HepG2 (cell line): ENCODE data around the gene LYSMD3. TPM values are rescaled to one million over a fixed set of nuclear protein-coding genes. Genes with fewer than 3 reads are reported as not detected.

Source experiments
- HNF4G ChIP-seq, 2 experiments: sonication (generic) in 1 of 2; formaldehyde crosslinking in 1 of 2; IDR thresholded peaks; 2 replicates each; pipeline versions ENCODE4 v1.4.0 to v1.6.1; 2011 to 2020; ENCODE audit warnings: borderline replicate concordance in 2 of 2, low read depth in 2 of 2, mild to moderate bottlenecking in 2 of 2, low read length in 1 of 2, missing genetic modification reagents in 1 of 2, moderate library complexity in 1 of 2
- KLF11 ChIP-seq: IDR thresholded peaks from 2 replicates; pipeline ENCODE4 v1.6.1; 2016; ENCODE audit warnings: missing compliant biosample characterization
- MYC ChIP-seq: sonication (generic); formaldehyde crosslinking; IDR thresholded peaks from 2 replicates; pipeline ENCODE4 v1.9.0; 2021; ENCODE audit warnings: missing genetic modification reagents, borderline replicate concordance
- MYNN ChIP-seq: sonication (generic); formaldehyde crosslinking; IDR thresholded peaks from 2 replicates; pipeline ENCODE4 v1.4.0; 2020; ENCODE audit warnings: mild to moderate bottlenecking, low read depth, missing genetic modification reagents
- NFE2L2 ChIP-seq: fragments of 150-350 bp; IDR thresholded peaks from 2 replicates; pipeline ENCODE4 v1.6.1; 2014; ENCODE audit warnings: low read length
- NFYC ChIP-seq: IDR thresholded peaks from 2 replicates; pipeline ENCODE4 v1.6.1; 2016; ENCODE audit warnings: missing genetic modification reagents, missing compliant biosample characterization
- PAWR ChIP-seq: sonication (generic); formaldehyde crosslinking; IDR thresholded peaks from 2 replicates; pipeline ENCODE4 v1.4.0; 2020; ENCODE audit warnings: missing genetic modification reagents, mild to moderate bottlenecking, borderline replicate concordance
- THAP11 ChIP-seq: IDR thresholded peaks from 2 replicates; pipeline ENCODE4 v1.6.1; 2016; ENCODE audit warnings: missing biosample characterization, missing genetic modification reagents
- ZBTB7B ChIP-seq: sonication (generic); formaldehyde crosslinking; IDR thresholded peaks from 2 replicates; pipeline ENCODE4 v1.4.0; 2020; ENCODE audit warnings: missing genetic modification reagents
- ZFP37 ChIP-seq: sonication (generic); formaldehyde crosslinking; IDR thresholded peaks from 2 replicates; pipeline ENCODE4 v1.4.0; 2020; ENCODE audit warnings: missing genetic modification reagents, borderline replicate concordance
- ZNF367 ChIP-seq: sonication (generic); formaldehyde crosslinking; IDR thresholded peaks from 2 replicates; pipeline ENCODE4 v1.4.0; 2020; ENCODE audit warnings: missing genetic modification reagents, borderline replicate concordance
- ZNF597 ChIP-seq: sonication (generic); formaldehyde crosslinking; IDR thresholded peaks from 2 replicates; pipeline ENCODE4 v1.5.0; 2020; ENCODE audit warnings: missing genetic modification reagents
- ZNF747 ChIP-seq: sonication (generic); formaldehyde crosslinking; IDR thresholded peaks from 2 replicates; pipeline ENCODE4 v1.8.1; 2023; ENCODE audit warnings: missing genetic modification reagents, mild to moderate bottlenecking, borderline replicate concordance
- ZNF841 ChIP-seq: sonication (generic); formaldehyde crosslinking; IDR thresholded peaks from 2 replicates; pipeline ENCODE4 v1.8.1; 2023; ENCODE audit warnings: missing genetic modification reagents, borderline replicate concordance
- ZNF879 ChIP-seq: sonication (generic); formaldehyde crosslinking; IDR thresholded peaks from 2 replicates; pipeline ENCODE4 v1.8.1; 2023; ENCODE audit warnings: missing genetic modification reagents
- ZSCAN20 ChIP-seq: sonication (generic); formaldehyde crosslinking; IDR thresholded peaks from 2 replicates; pipeline ENCODE4 v1.4.0; 2020; ENCODE audit warnings: missing genetic modification reagents, mild to moderate bottlenecking, borderline replicate concordance
- polyA plus RNA-seq, 8 experiments: library from polyadenylated mRNA; depleted of rRNA in 3 of 8; stranded (reverse) in 7 of 8; unstranded in 1 of 8; fragments of >200 nt; fragmentation: Illumina TruSeq in 4 of 8; extraction: Trizol in 4 of 8; gene quantifications; 2 replicates each; pipeline versions ENCODE4 v1.2.1 to v1.2.3, GENCODE V29; 2011 to 2016; ENCODE audit warnings: low read depth in 4 of 8, missing spikeins in 1 of 8, mixed read lengths in 1 of 8; ENCODE audit not compliant: insufficient read depth in 1 of 8
- total RNA-seq, 5 experiments: library from RNA; depleted of rRNA; stranded (reverse); fragments of >200 nt; fragmentation: Illumina TruSeq; extraction: Trizol; gene quantifications; 2 replicates each; pipeline ENCODE4 v1.2.3, GENCODE V29; 2016; ENCODE audit warnings: low read depth in 1 of 5
- TF ChIP-seq, protein P1 (sequence below): IDR thresholded peaks from 2 replicates; pipeline ENCODE4 v1.6.1; 2016; ENCODE audit warnings: low read depth, missing genetic modification reagents, missing compliant biosample characterization
- TF ChIP-seq, protein P2 (sequence below): sonication (generic); formaldehyde crosslinking; IDR thresholded peaks from 2 replicates; pipeline ENCODE4 v1.8.0; 2022; ENCODE audit warnings: mild to moderate bottlenecking, missing genetic modification reagents, borderline replicate concordance
- TF ChIP-seq, protein P3 (sequence below): sonication (generic); formaldehyde crosslinking; IDR thresholded peaks from 2 replicates; pipeline ENCODE4 v1.5.1; 2020; ENCODE audit warnings: mild to moderate bottlenecking, moderate library complexity, missing genetic modification reagents

Gene LYSMD3
- total and polyA plus RNA-seq, 2 of the 13 experiments (the other 11 are each of a cell fraction or from before 2014, with no cell fraction given) = 9.1 to 13.8 TPM

DNA sequence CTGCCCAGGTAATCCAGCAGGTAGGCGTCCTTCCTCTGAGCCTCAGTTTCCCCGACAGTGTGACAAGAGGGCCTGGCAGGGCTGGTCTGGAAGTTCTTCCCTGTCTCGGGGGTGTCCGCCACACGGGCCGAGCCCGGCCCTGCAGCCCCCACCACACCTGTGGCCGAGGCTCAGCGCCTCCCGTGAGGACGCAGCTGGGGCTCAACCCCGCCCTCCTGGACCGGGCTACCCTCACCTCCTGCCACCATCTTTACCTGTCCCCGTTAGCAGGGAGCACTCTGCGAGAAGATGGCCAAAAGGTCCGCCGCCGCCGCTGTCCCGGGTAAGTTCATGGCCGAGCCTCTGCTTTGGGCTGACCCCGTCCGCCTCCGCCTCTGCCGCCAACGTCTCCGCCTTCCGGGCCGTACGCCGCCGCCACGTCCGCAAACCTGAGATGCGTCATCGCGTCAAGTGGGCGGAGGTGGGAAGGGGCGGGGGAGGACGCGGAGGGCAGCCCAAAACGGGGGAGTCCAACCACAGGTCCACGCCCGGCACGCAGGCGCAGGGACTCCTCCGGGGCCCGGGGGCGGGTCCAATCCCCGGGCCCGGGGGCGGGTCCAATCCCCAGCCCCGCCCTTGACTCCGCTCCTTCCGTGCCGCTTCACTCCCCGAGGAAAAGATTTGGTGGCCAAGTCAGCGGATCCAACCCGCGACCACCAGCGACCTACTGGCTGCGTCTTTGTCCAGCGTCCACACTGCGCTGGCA lies at the start of gene LYSMD3 (continued):
- TF ChIP-seq, protein P1, sequence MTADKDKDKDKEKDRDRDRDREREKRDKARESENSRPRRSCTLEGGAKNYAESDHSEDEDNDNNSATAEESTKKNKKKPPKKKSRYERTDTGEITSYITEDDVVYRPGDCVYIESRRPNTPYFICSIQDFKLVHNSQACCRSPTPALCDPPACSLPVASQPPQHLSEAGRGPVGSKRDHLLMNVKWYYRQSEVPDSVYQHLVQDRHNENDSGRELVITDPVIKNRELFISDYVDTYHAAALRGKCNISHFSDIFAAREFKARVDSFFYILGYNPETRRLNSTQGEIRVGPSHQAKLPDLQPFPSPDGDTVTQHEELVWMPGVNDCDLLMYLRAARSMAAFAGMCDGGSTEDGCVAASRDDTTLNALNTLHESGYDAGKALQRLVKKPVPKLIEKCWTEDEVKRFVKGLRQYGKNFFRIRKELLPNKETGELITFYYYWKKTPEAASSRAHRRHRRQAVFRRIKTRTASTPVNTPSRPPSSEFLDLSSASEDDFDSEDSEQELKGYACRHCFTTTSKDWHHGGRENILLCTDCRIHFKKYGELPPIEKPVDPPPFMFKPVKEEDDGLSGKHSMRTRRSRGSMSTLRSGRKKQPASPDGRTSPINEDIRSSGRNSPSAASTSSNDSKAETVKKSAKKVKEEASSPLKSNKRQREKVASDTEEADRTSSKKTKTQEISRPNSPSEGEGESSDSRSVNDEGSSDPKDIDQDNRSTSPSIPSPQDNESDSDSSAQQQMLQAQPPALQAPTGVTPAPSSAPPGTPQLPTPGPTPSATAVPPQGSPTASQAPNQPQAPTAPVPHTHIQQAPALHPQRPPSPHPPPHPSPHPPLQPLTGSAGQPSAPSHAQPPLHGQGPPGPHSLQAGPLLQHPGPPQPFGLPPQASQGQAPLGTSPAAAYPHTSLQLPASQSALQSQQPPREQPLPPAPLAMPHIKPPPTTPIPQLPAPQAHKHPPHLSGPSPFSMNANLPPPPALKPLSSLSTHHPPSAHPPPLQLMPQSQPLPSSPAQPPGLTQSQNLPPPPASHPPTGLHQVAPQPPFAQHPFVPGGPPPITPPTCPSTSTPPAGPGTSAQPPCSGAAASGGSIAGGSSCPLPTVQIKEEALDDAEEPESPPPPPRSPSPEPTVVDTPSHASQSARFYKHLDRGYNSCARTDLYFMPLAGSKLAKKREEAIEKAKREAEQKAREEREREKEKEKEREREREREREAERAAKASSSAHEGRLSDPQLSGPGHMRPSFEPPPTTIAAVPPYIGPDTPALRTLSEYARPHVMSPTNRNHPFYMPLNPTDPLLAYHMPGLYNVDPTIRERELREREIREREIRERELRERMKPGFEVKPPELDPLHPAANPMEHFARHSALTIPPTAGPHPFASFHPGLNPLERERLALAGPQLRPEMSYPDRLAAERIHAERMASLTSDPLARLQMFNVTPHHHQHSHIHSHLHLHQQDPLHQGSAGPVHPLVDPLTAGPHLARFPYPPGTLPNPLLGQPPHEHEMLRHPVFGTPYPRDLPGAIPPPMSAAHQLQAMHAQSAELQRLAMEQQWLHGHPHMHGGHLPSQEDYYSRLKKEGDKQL = no peak
- TF ChIP-seq NFYC (CRISPR knock-in tag) = peak; percentile 65
- TF ChIP-seq THAP11 = peak; percentile 87
- TF ChIP-seq ZNF597 (CRISPR knock-in tag) = no peak
- TF ChIP-seq, protein P2, sequence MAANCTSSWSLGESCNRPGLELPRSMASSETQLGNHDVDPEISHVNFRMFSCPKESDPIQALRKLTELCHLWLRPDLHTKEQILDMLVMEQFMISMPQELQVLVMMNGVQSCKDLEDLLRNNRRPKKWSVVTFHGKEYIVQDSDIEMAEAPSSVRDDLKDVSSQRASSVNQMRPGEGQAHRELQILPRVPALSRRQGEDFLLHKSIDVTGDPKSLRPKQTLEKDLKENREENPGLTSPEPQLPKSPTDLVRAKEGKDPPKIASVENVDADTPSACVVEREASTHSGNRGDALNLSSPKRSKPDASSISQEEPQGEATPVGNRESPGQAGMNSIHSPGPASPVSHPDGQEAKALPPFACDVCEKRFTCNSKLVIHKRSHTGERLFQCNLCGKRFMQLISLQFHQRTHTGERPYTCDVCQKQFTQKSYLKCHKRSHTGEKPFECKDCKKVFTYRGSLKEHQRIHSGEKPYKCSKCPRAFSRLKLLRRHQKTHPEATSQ = peak; percentile 27; the same call in 1 of the 2 replicates
- no peak for TF ChIP-seq ZSCAN20 (CRISPR knock-in tag)
- no peak for TF ChIP-seq NFE2L2
- no peak for TF ChIP-seq MYNN (CRISPR knock-in tag)
- no peak for TF ChIP-seq ZFP37
- peak; percentile 36; the same call in 1 of the 2 replicates for TF ChIP-seq ZNF747 (CRISPR knock-in tag)
- TF ChIP-seq, protein P3, sequence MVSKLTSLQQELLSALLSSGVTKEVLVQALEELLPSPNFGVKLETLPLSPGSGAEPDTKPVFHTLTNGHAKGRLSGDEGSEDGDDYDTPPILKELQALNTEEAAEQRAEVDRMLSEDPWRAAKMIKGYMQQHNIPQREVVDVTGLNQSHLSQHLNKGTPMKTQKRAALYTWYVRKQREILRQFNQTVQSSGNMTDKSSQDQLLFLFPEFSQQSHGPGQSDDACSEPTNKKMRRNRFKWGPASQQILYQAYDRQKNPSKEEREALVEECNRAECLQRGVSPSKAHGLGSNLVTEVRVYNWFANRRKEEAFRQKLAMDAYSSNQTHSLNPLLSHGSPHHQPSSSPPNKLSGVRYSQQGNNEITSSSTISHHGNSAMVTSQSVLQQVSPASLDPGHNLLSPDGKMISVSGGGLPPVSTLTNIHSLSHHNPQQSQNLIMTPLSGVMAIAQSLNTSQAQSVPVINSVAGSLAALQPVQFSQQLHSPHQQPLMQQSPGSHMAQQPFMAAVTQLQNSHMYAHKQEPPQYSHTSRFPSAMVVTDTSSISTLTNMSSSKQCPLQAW (CRISPR knock-in tag) = peak; percentile 74
- no peak; the same call in 1 of the 2 replicates for TF ChIP-seq ZBTB7B (CRISPR knock-in tag)
- TF ChIP-seq ZNF367 (CRISPR knock-in tag) = no peak; the same call in 1 of the 2 replicates
- TF ChIP-seq MYC (CRISPR knock-in tag) = peak; percentile 54; the same call in 1 of the 2 replicates
- 0 out of 2 replicates have a peak, but pooled peaks have one; percentile 19 for TF ChIP-seq KLF11 (CRISPR knock-in tag)
- no peak for TF ChIP-seq ZNF841
- no peak; the same call in 1 of the 2 replicates for TF ChIP-seq HNF4G (IDR thresholded peaks at IDR 0.05; ENCODE audit: borderline replicate concordance, low read depth, low read length)
- TF ChIP-seq HNF4G (CRISPR knock-in tag; IDR thresholded peaks at IDR 0.05; ENCODE audit: borderline replicate concordance, low read depth) = no peak
- TF ChIP-seq PAWR (CRISPR knock-in tag) = 0 out of 2 replicates have a peak, but pooled peaks have one; percentile 46
- TF ChIP-seq ZNF879 (CRISPR knock-in tag) = no peak
